ENCODE data around the gene FUT7.

Gene FUT7, protein sequence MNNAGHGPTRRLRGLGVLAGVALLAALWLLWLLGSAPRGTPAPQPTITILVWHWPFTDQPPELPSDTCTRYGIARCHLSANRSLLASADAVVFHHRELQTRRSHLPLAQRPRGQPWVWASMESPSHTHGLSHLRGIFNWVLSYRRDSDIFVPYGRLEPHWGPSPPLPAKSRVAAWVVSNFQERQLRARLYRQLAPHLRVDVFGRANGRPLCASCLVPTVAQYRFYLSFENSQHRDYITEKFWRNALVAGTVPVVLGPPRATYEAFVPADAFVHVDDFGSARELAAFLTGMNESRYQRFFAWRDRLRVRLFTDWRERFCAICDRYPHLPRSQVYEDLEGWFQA

DNA sequence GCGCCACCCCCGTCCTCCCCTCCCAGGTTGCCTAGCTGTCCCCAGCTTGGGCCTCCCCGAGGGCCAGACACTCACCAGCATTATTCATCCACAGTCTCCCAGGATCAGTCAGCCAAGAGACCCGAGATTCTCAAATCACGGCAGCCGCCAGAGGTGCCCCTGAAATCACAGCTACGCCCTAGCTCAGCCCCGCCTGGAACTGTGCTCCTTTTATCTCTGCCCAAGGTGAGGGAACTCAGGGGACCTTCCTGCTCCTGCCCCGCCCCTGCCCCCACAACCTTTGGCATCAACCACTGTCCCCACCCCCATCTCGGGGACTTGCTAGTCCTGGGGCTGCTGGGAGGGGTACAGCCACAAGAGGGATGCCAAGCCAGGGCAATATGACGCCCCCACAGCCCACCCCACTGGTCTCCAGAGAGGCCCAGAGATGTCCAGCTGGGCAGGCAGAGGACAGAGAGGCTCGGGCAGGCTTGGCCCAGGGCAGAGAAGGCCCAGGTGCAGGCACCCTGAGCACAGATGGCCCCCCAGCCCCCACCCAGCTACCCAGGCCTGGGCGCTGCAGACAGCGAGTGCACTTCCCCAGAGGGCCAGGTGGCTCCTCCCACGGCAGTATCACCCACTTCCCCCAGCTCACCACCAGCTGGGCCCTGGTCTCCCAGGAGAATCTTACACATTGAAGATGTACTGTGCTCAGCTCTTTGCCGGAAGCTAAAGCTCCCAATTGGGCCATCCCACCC is at the start of gene FUT7:
TSS of gene FUT7 (minus strand) at position 185 of the 737 bp plus-strand sequence. CDS start at position 88, 97 bp downstream.
- no peak for DNase-seq

DNA sequence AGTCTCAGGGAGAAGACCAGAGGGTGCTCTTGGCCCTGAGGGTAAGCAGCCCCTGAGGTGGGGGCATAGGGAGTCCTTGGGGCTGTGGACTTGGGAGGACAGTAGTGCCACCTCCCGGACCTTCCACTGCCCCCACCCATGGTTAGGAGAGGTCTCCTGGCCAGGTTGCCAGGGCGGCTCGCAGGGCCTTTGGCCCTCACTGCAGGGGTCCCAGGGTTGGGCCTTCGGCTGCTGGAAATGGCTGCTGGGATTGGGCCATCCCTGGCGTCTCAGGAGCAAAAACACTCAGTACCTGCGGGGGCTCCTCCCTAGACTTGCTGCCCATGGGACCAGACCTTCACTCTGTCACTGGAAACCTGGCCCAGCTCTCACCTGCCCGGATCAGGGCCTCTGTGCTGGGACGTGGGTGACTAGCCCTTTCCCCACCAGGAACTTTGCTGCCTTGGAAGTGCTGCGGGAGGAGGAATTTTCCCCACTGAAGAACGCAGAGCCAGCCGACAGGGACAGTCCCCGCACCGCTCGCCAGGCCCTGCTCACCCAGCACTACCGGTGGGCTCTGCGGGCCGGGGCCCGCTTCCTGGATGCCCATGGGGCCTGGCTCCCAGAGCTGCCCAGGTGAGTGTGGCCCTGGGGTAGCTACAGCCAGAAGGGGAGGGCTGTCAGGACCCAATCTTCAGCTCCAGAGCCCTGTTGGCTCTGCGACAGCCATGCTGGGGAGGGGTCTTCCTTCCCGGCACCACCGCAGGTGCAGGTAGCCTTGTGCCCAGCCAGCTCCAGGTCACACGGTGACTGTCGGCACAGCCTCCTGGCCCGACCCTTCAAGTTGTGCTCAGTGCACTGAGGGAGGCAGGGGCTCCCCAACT is 48.6 kb upstream of the FUT7 start:
- no peak for DNase-seq

DNA sequence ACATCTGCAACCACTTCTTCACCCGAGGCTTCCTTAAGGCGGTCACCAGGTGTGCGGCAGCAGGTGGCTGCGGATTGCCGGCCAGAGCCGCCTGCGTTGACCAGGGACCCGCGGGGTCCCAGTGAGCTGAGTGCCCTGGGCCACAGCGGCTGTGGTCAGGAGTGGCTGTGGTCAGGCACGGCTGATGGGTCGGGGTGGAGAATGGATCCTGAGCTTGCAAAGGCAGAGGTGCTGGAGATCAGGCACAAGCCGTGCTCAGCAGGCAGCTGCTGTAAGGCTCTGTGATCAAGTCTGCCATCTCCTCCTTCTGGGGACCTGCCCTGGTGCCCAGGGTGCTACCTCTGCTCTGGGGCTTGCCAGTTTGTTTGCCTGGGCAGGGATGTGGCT is 47.5 kb upstream of the FUT7 start:
- no peak for DNase-seq

DNA sequence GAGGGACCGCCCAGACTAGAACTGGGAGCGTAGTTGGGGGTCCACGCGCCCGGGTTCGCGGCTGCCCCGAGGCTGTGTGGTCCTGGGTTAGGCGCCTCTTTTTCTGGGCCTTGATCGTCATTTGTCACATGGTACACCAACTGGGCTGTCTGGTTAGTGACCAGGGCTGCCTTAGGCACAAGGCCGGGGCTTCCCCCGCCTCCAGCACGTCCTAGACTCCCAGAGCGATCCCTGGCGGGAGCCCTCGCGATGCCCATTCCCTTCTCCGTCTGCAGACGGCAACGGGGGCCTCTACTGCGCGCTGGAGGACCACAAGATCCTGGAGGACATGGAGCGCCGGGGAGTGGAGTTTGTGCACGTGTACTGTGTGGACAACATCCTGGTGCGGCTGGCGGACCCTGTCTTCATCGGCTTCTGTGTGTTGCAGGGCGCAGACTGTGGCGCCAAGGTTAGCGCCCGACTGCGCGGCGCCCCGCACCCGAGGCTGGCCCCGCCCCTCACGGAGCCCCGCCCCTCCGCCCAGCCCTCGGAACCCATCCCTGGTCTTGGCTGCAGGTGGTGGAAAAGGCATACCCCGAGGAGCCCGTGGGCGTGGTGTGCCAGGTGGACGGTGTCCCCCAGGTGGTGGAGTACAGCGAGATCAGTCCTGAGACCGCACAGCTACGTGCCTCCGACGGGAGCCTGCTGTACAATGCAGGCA is 47.0 kb upstream of the FUT7 start:
- DNase-seq = no peak

DNA sequence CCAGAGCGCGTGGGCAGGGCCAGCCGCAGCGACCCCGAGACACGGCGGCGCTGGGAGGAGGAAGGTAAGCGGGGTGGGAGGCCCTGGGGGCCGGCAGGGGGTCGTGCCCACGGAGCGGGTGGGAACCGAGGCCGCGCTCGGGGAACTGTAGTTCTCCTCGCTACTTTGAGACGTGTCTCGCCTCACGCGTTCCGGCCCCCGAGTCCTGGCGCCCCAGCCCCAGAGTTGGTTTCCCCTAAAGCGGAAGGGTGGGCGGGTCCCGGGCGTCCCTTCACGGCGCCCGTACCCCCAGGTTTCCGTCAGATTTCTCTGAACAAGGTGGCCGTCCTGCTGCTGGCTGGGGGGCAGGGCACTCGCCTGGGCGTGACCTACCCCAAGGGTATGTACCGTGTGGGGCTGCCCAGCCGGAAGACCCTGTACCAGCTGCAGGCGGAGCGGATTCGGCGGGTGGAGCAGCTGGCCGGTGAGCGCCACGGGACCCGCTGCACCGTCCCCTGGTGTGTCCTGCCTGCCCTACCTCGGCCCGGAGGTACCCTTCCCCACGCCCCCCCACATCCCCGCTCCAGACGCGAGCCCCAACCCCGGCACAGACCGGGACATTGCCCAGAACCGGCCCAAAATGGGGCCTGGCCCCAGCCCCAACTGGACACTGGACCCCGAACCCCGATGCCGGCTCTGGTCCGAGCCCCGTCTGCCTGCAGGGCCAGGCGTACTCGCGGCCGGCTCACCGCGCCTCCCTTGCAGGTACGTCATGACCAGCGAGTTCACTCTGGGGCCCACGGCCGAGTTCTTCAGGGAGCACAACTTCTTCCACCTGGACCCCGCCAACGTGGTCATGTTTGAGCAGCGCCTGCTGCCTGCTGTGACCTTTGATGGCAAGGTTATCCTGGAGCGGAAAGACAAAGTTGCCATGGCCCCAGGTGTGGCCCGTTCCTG is 46.1 kb upstream of the FUT7 start:
- no peak for DNase-seq

DNA sequence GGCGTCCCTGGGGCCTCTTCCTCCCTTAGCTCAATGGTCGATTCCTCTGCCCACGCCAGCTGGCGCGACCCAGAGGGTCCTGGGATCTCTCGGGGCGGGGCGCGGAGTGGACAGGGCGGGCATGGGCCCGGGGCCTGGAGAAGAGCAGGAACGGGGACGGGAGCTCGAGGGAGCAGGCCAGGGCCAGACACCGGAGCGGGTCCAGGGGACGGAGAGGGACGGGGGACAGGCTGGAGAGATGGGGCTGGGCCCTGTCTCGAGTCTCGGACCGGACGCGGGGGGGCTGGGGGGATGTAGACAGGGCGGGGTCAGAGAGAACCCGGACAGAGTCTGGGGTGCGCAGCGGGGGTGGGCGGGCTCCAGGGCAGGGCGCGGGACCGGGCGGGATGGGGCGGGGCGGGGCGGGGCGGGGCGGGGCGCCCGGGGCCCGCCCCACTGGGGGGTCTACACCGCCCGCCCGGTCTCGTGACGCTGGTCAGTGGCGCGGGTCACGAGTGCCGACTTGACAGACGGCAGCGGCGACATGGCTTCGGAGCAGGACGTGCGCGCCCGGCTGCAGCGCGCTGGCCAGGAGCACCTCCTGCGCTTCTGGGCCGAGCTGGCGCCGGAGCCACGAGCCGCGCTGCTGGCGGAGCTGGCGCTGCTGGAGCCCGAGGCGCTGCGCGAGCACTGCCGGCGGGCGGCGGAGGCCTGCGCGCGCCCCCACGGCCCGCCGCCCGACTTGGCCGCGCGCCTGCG is 45.3 kb upstream of the FUT7 start, which contains the start of gene UAP1L1:
TSS of gene UAP1L1 (plus strand) at position 508 of the 738 bp plus-strand sequence. CDS start at position 524, 16 bp downstream.
- peak; percentile 48 for DNase-seq

DNA sequence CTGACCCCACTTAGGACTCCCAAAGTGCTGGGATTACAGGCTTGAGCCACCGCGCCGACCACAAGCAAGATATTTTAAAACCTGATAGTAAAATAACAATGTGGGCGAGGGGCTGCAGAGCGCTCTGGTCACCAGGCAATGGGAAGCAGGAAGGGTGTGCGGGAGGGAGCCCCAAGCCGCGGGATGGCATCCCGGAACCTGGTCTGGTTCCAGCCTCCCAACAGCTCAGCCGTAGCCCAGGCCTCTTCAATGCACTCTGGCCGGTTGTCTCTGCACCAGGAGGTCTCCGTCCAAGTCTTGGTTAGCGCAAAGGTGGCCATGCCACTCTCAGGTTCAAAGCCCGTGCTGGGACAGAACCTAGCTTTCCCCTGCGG is 44.7 kb upstream of the FUT7 start:
- no peak for DNase-seq

DNA sequence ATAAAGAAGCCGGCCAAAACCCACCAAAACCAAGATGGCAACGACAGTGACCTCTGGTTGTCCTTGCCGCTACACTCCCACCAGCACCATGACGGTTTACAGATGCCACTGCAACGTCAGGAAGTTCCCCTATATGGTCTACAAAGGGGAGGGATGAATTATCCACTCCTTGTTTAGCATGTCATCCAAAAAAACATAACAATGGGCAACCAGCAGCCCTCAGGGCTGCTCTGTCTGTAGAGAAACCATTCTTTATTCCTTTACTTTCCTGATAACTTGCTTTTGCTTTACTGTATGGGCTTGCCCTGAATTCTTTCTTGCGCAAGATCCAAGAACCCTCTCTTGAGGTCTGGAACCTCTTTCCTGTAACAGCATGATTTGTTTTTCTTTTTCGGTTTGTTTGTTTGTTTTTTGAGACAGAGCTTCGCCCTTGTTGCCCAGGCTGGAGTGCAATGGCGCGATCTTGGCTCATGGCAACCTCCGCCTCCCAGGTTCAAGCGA is 43.4 kb upstream of the FUT7 start:
- DNase-seq = no peak

DNA sequence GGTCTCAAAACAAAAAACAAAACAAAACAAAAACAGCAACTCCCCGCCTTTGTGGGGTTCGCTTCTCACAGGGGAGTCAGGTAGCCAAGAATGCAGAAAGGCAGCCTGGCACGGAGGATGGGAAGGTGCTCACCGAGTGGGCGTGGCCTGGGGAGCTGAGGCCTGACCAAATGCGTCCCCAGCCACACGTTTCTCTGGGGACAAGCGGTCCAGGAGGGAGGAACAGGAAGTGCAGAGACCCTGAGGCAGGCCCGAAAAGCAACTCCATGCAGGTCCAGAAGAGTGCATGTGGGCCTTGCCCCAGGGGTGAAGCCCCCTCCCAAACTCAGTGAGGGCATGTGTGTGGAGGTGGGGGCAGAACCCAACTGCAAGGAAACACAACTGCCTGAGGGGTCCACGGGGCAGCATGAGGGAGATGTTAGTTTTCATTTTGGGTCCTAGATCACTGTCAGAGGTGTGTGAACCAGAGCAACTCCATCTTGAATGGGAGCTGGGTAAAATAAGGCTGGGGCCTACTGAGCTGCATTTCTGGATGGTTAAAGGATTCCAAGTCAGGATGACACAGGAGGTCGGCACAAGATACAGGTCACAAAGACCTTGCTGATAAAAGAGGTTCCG is 42.9 kb upstream of the FUT7 start:
- no peak for DNase-seq

DNA sequence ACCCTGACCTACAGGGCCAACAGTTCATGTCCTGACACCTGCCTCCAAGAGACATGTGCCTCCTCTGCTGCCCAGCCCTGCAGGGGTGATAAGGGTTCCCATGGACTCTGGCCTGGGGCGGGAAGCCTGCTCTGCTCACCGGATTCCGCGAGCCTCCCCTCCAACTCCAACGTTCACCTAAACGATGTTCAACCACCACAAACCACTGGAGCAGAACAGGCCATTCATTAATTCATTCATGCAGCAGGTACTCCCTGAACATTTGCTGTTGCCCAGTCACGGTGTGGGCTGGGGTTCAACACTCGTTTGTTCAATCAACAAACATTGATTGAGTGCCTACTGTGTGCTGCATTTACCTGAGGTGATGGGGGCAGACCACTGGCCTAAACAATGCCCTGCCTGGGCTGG is 42.1 kb upstream of the FUT7 start:
- no peak for DNase-seq

DNA sequence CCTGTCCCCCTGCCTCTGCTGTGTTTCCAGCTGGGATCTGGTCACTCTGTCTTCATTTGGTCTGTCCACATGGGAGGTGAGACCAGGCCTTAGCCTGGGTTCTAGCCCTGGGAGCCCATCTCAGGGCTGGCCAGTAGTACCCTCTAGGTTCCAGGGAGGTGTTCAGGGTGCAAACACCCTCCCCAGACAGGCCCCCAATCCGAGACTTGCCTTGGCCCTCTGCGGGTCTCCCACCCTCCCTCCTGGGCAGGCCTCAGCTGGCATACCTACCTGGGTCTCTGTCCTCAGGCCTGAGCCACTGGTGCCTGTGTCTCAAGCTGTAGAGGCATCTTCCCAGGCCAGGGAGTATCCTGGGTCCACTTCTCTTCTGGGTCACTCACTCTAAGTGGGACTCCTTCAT is 39.4 kb upstream of the FUT7 start:
- no peak for DNase-seq

DNA sequence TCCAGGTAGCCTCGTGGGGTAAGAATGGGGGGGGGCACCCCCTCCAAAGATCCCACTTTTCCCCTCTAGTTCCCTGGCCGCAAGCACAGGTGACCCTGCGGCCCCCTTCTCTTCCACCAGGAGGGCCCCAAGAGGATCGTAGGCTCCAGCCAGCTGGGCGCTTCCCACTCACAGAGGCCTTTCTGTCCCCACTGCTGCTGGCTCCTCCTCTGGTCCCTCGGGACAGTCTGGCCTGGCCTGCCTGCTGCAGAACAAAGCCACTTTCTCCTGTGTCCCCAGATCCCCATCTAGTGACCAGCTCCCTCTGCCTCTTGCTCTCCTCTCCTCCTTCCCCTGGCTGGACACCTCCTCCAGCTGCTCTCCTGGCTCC is 39.0 kb upstream of the FUT7 start:
- peak; percentile 51 for DNase-seq

DNA sequence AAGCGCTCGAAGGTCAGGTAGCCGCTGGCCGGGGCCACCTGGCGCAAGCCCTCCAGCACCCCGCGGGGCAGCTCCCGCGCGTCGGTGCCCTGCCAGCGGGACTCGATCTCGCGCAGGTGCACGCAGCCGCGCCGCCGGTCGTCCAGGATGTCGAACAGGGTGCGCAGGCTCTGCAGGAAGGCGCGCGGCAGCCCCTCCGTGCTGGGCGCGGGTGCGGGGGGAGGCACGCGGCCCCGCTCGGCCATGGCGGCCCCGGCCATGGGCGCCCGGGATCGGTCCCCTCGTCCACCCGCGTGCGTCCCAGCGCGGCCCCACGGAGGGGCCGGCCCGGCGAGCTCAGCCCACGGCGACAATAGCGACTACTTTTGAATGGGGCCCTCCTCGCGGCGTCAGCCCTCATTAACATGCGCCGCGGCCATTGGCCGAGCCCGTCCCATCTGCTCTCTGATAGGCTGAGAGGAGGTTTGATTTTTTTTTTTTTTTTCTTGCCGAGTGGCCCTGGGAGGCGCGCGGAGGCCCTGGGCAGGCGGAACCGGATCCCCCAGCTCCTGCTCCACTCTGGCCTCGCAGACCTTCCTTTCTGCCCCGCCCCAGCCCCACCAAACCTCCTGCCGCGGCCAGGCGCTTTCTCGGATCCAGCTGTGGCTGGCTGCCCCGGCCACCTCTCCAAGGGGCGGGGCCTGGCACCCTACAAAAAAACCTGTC is 38.5 kb upstream of the FUT7 start, which contains the start of gene SAPCD2:
TSS of gene SAPCD2 (minus strand) at position 357 of the 705 bp plus-strand sequence. CDS start at position 260, 97 bp downstream.
- DNase-seq = peak; percentile 93

DNA sequence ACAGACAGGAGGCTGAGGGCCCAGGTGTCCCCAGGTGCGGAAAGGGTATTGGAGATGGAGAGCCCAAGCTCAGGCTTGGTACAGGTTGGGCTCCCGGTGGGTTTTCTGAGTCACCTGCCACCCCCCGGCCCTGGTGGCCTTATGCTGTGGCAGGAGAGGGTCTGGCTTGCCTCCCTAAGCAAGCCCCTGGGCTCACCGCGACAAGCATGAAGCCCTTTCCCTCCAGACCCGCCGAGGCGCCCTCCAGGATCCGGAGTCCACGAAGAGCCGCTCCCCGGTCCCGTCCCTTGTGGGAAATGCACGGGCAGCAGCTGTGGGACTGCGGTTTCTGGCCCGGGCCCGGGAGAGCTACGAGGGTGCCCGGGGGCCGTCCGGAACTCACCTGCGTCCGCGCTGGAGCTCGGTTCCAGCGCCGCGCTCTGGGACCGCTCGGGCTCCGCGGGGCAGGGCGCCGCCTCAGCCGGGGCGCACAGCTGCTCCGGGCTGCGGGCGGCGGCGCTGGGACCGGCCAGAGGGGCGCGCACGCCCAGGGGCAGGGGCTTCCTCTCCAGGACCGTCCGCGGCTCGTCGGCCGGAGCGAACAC is 37.7 kb upstream of the FUT7 start:
- no peak for DNase-seq

DNA sequence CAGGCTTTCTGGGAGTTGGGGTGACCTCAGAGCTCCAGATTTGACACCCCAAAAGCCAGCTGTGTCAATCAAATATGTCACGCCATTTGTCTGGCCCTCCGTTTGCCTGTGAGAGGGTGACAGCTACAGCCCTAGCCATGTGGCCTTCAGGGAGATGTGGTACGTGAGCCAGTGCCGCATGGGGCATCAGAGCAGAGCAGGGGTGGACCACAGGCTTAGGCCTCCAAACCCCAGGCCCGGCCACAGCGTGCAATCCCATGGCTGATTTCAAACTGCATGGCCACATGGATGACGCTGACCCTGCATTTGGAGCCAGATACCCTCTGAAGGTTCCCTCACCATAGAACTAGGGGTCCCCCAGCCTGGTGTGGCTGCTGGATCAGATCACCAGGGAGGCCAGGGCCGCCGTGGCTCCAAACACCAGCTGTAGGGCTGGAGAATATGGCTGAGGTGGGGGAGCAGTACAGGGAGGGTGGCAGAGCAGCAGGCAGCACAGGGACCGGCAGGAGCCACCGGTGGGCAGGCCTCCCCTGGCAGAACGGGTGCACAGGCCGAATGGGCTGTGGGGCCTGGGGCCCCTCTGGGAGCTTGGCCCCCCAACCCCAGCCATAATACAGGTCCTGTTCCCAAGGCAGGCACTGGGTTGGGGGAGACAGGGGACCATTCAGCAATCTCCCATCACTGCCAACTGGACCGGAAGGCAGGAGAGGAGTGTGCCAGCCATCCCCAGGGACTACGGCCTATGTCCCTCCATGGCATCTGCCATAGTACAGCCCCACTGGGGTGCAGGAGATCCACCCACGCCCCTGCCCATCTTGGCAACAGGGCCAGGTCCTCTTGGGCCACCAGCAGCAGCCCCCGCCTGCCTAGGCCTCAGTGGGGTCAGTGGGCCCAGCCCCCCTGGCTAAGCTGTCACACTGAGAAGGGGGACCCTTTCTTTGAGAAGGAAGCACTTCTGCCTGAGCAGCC is 36.9 kb upstream of the FUT7 start:
- no peak for DNase-seq

DNA sequence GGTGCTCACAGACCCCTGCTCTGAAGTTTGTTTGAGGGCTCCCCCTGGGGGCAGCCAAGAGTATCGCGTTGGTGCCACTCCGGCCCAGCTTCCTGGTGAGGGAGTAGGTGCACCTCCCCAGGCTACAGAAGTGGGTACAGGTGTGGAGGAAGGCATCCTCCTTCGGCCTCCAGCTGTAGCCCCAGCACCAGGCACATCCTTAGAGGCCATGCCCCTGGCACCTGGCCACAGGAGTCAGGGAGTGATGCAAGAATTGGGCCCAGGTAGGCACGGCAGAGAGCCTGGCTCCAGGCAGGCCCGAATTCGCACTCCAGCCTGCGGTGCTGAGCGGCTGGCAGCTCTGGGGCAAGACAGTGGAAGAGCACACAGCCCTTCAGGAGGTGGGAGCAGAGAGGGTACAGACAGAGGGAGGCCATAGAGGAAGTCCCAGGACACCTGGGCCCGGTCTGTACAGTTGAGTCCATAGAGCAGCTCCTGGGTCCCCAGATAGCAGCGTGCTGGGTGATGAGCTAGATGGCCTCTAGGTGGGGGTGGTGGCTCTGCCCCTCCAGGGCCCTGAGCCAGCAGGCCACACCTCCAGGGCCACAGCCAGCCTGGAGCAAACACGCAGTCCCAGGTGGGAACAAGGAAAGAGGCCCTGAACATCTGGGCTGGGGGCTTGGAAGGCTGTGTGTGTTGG is 36.1 kb upstream of the FUT7 start:
- peak; percentile 83 for DNase-seq

All from COR-L47 (cell line).